IMR-90 (cell line): Measurements from ENCODE around the gene VCPKMT. TPM values are rescaled to one million over a fixed set of nuclear protein-coding genes. Genes with fewer than 3 reads are reported as not detected.

Experiments used
- ATAC-seq: fragments of 200-7000 bp; cut with Tn5 transposase; 2 replicates; pipeline ENCODE4 v1.9.1; 2020; ENCODE audit warnings: low read depth, mild to moderate bottlenecking, moderate library complexity
- BruUV-seq: library from RNA; stranded (reverse); fragments of 400-500 nt; replicated peaks from 2 replicates; lab custom pipeline; 2021; lab: Mats Ljungman, UMichigan
- CTCF ChIA-PET: fragments of 300-600 bp; formaldehyde crosslinking; extraction: SDS; loops from one replicate; lab custom pipeline; 2021; ENCODE audit warnings: antibody characterized with exemption; lab: Yijun Ruan, JAX
- POLR2A ChIA-PET: fragments of 300-600 bp; sonication (Branson Sonifier 250); formaldehyde crosslinking; loops from one replicate; lab custom pipeline; 2022; ENCODE audit warnings: antibody characterized with exemption; ENCODE audit not compliant: unreplicated experiment; lab: Charles Lee
- DNase-seq: peaks from one replicate; pipeline ENCODE4 v3.0.0; 2013
- H2AFZ ChIP-seq: replicated peaks from 2 replicates; pipeline ENCODE3; 2013; ENCODE audit warnings: low read length, mild to moderate bottlenecking; ENCODE audit not compliant: poor library complexity
- H2AK5ac ChIP-seq: 2 replicates; pipeline ENCODE4 v1.6.1; 2013; ENCODE audit warnings: low read depth, low read length, inconsistent platforms
- H2AK9ac ChIP-seq: replicated peaks from 2 replicates; pipeline ENCODE3; 2013; ENCODE audit warnings: mild to moderate bottlenecking, low read depth, low read length, moderate library complexity; ENCODE audit not compliant: poor library complexity
- H2BK120ac ChIP-seq: 2 replicates; pipeline ENCODE4 v1.6.1; 2013; ENCODE audit warnings: low read depth, low read length, inconsistent platforms
- H2BK15ac ChIP-seq: 3 replicates; pipeline ENCODE4 v1.6.1; 2013; ENCODE audit warnings: low read depth, low read length, inconsistent platforms
- H2BK20ac ChIP-seq: 2 replicates; pipeline ENCODE4 v1.6.1; 2013; ENCODE audit warnings: low read depth, mild to moderate bottlenecking, inconsistent platforms, low read length, moderate library complexity
- H2BK5ac ChIP-seq: 2 replicates; pipeline ENCODE4 v1.6.1; 2013; ENCODE audit warnings: mild to moderate bottlenecking, low read depth, low read length, inconsistent platforms; ENCODE audit not compliant: poor library complexity, severe bottlenecking
- H3K14ac ChIP-seq: replicated peaks from 2 replicates; pipeline ENCODE4 v1.6.1; 2013; ENCODE audit warnings: low read depth, low read length, inconsistent platforms
- H3K18ac ChIP-seq: 2 replicates; pipeline ENCODE4 v1.6.1; 2013; ENCODE audit warnings: low read depth, low read length, control low read depth
- H3K23ac ChIP-seq: 2 replicates; pipeline ENCODE4 v1.6.1; 2013; ENCODE audit warnings: low read depth, low read length, inconsistent platforms
- H3K27ac ChIP-seq: 2 replicates; pipeline ENCODE4 v1.5.1; 2013; ENCODE audit warnings: mild to moderate bottlenecking, control low read depth, low read length; ENCODE audit not compliant: insufficient read depth
- H3K27me3 ChIP-seq: 2 replicates; pipeline ENCODE4 v1.6.1; 2013; ENCODE audit warnings: low read length; ENCODE audit not compliant: control insufficient read depth, insufficient read depth
- H3K36me3 ChIP-seq: 2 replicates; pipeline ENCODE4 v1.6.1; 2013; ENCODE audit warnings: low read length, mixed read lengths; ENCODE audit not compliant: control insufficient read depth, insufficient read depth
- H3K4ac ChIP-seq: 2 replicates; pipeline ENCODE4 v1.6.1; 2013; ENCODE audit warnings: low read depth, low read length, inconsistent platforms
- H3K4me1 ChIP-seq: 2 replicates; pipeline ENCODE4 v1.6.1; 2013; ENCODE audit warnings: low read length, mixed read lengths; ENCODE audit not compliant: control insufficient read depth, insufficient read depth
- H3K4me2 ChIP-seq: 2 replicates; pipeline ENCODE4 v1.6.1; 2013; ENCODE audit warnings: low read depth, mild to moderate bottlenecking, control low read depth, low read length, moderate library complexity
- H3K4me3 ChIP-seq: 2 replicates; pipeline ENCODE4 v1.5.1; 2013; ENCODE audit warnings: low read depth, mild to moderate bottlenecking, control low read depth, low read length, moderate library complexity; ENCODE audit not compliant: insufficient read depth
- H3K56ac ChIP-seq: 2 replicates; pipeline ENCODE4 v1.6.1; 2013; ENCODE audit warnings: low read length, inconsistent platforms; ENCODE audit not compliant: insufficient read depth; ENCODE audit errors: extremely low read depth
- H3K79me1 ChIP-seq, 2 experiments: 2 replicates each; pipeline ENCODE4 v1.6.1; 2013; ENCODE audit warnings: low read length in 2 of 2, inconsistent platforms in 1 of 2, low read depth in 1 of 2
- H3K9ac ChIP-seq: 2 replicates; pipeline ENCODE4 v1.6.1; 2013; ENCODE audit warnings: low read depth, low read length, control low read depth
- H3K9me1 ChIP-seq: 2 replicates; pipeline ENCODE4 v1.6.1; 2013; ENCODE audit warnings: low read length, inconsistent platforms; ENCODE audit not compliant: insufficient read depth
- H3K9me3 ChIP-seq: 2 replicates; pipeline ENCODE4 v1.6.1; 2013; ENCODE audit warnings: low read length; ENCODE audit not compliant: control insufficient read depth, insufficient read depth
- H4K20me1 ChIP-seq: 2 replicates; pipeline ENCODE4 v1.6.1; 2013; ENCODE audit warnings: low read length, inconsistent platforms; ENCODE audit not compliant: insufficient read depth
- H4K5ac ChIP-seq: 2 replicates; pipeline ENCODE4 v1.6.1; 2013; ENCODE audit warnings: mild to moderate bottlenecking, low read depth, low read length, control low read depth
- H4K8ac ChIP-seq, 2 experiments: 2 replicates each; pipeline ENCODE4 v1.6.1; 2013; ENCODE audit warnings: low read depth in 2 of 2, low read length in 2 of 2, control low read depth in 1 of 2, inconsistent platforms in 1 of 2
- H4K91ac ChIP-seq: 2 replicates; pipeline ENCODE4 v1.6.1; 2013; ENCODE audit warnings: low read depth, low read length, inconsistent platforms; ENCODE audit not compliant: insufficient read depth
- CEBPB ChIP-seq: IDR thresholded peaks from 2 replicates; pipeline ENCODE4 v1.6.1; 2012; ENCODE audit warnings: low read depth, low read length, improper control_type of control experiment
- CHD1 ChIP-seq: IDR thresholded peaks from 2 replicates; pipeline ENCODE4 v1.6.1; 2012; ENCODE audit warnings: low read depth, low read length, improper control_type of control experiment
- FOS ChIP-seq: fragments of 150-350 bp; IDR thresholded peaks from 2 replicates; pipeline ENCODE4 v1.6.1; 2016; ENCODE audit warnings: low read depth, low read length
- MAZ ChIP-seq: IDR thresholded peaks from 2 replicates; pipeline ENCODE4 v1.6.1; 2012; ENCODE audit warnings: low read depth, mild to moderate bottlenecking, low read length, improper control_type of control experiment, moderate library complexity, borderline replicate concordance
- NFE2L2 ChIP-seq: fragments of 150-350 bp; IDR thresholded peaks from 2 replicates; pipeline ENCODE4 v1.6.1; 2016; ENCODE audit warnings: low read depth, mild to moderate bottlenecking, low read length
- SMC3 ChIP-seq: fragments of 150-350 bp; IDR thresholded peaks from 2 replicates; pipeline ENCODE4 v1.6.1; 2016; ENCODE audit warnings: low read depth, mild to moderate bottlenecking, antibody characterized with exemption, low read length, moderate library complexity
- WGBS, 2 experiments: methylation state at CpG; one replicate each; pipeline versions ENCODE4 v1.1.5 to v1.1.7; 2013; ENCODE audit warnings: missing lambda C conversion rate in 2 of 2; ENCODE audit not compliant: insufficient read length in 1 of 2; ENCODE audit errors: extremely low coverage in 2 of 2; 5-methylcytosine and 5-hydroxymethylcytosine counted together
- dilution Hi-C: fragments of 300-500 bp; cut with HindIII; formaldehyde crosslinking; loops from one replicate; pipeline ENCODE4 v1.14.3; 2018; ENCODE audit warnings: low sequenced_read_pairs; ENCODE audit not compliant: unreplicated experiment
- in situ Hi-C: fragments of 300-500 bp; cut with MboI; formaldehyde crosslinking; loops from 3 replicates; pipeline ENCODE4 v1.14.3; 2019; ENCODE audit warnings: low sequenced_read_pairs, inconsistent platforms, mixed read lengths
- intact Hi-C: fragments of 100-400 bp; cut with micrococcal nuclease; formaldehyde crosslinking; loops from 2 replicates; pipeline ENCODE4 v1.10.0; 2022
- polyA plus RNA-seq, 3 experiments: library from polyadenylated mRNA; depleted of rRNA; stranded (reverse); fragments of >200 nt; gene quantifications; 2 replicates each; pipeline ENCODE4 v1.2.3, GENCODE V29; 2012; ENCODE audit warnings: low replicate concordance in 1 of 3
- total RNA-seq: library from RNA; depleted of rRNA; stranded (reverse); fragments of >200 nt; gene quantifications from 2 replicates; pipeline ENCODE4 v1.2.3, GENCODE V29; 2012
- TF ChIP-seq, protein P1 (sequence below): fragments of 150-350 bp; IDR thresholded peaks from 2 replicates; pipeline ENCODE4 v1.6.1; 2016; ENCODE audit warnings: low read depth, mild to moderate bottlenecking, low read length, moderate library complexity, borderline replicate concordance

VCPKMT gene
- total and polyA plus RNA-seq, 2 of the 4 experiments (the other 2 are of a cell fraction), result 2.5 to 4.7 TPM

DNA sequence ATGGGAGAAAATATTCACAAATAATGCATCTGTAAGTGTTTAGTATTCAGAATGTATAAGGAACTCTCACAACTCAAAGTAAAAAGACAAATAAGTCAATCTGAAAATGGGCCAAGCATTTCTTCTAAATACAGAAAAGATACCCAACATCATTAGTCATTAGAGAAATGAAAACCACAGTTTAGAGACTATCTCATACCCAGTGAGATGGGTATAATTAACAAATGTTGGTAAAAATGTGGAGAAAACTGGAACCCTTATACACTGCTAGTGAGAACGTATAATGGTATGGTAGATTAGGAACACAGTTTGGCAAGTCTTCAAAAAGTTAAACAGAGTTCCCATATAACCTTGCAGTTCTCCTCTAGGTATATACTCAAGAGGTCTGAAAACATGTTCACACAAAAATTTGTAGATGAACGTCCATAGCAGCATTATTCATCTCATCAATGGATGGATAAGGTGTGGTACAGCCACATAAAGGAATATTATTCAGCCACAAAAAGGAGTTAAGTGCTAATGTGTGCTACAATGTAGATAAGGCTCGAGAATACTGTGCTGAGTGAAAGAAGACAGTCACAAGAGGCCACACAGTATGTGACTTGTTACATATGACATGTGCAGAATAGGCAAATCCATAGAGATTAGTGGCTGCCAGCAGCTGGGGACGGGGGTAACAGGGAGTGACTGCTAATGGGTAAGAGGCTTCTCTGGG is 5.9 kb downstream of the VCPKMT start:
- H4K20me1 ChIP-seq, result peaks cover 6% of the 10 kb centered on the region; the same call in 1 of the 2 replicates
- no peak overlapping the region for H3K9ac ChIP-seq
- H2AK9ac ChIP-seq, result no peak overlapping the region
- no peak overlapping the region for H2BK120ac ChIP-seq
- no peak overlapping the region for H2BK15ac ChIP-seq
- H3K4me2 ChIP-seq, result no peak overlapping the region
- peaks cover 13 to 28% of the 10 kb centered on the region in 2 experiments; a peak in 3 of 4 replicates for H3K79me1 ChIP-seq
- H2AK5ac ChIP-seq, result no peak overlapping the region
- H3K36me3 ChIP-seq, result peaks cover 27% of the 10 kb centered on the region
- in situ Hi-C loops, result no loop called here
- TF ChIP-seq FOS (no peak), MAZ (no peak), CEBPB (no peak), SMC3 (no peak), NFE2L2 (no peak), CHD1 (no peak)
- TF ChIP-seq, protein P1, sequence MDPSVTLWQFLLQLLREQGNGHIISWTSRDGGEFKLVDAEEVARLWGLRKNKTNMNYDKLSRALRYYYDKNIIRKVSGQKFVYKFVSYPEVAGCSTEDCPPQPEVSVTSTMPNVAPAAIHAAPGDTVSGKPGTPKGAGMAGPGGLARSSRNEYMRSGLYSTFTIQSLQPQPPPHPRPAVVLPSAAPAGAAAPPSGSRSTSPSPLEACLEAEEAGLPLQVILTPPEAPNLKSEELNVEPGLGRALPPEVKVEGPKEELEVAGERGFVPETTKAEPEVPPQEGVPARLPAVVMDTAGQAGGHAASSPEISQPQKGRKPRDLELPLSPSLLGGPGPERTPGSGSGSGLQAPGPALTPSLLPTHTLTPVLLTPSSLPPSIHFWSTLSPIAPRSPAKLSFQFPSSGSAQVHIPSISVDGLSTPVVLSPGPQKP, result no peak
- H3K23ac ChIP-seq, result no peak overlapping the region
- DNase-seq (no peak), ATAC-seq (no peak)
- intact Hi-C loops, result no loop called here
- H3K4me1 ChIP-seq, result no peaks in the 10 kb centered on the region
- ChIA-PET CTCF (interaction anchor here (0.6 kb wide), 1 partner anchor 17 kb away, joined by 4 read pairs; no protein-coding TSS in a partner anchor), POLR2A (no interaction called here)
- H3K4ac ChIP-seq, result no peak overlapping the region
- H2AFZ ChIP-seq, result no peak overlapping the region
- H3K4me3 ChIP-seq, result no peak overlapping the region
- no peaks in the 10 kb centered on the region for H3K27me3 ChIP-seq
- no TSS peak for BruUV-seq
- H4K8ac ChIP-seq, result no peak overlapping the region
- H4K5ac ChIP-seq, result no peak overlapping the region
- H3K18ac ChIP-seq, result no peak overlapping the region
- no peaks in the 10 kb centered on the region for H3K9me1 ChIP-seq
- H3K27ac ChIP-seq, result no peak overlapping the region
- no peak overlapping the region for H3K56ac ChIP-seq
- no peak overlapping the region for H3K14ac ChIP-seq
- no peak overlapping the region for H2BK20ac ChIP-seq
- H2BK5ac ChIP-seq, result no peak overlapping the region
- H4K91ac ChIP-seq, result no peak overlapping the region
- WGBS, 2 experiments, result no CpG with 5 or more reads among the region's 4 CpGs
- dilution Hi-C loops, result no loop called here
- no peaks in the 10 kb centered on the region for H3K9me3 ChIP-seq
